Omental fat pad (tissue), 4 donors: Measurements from ENCODE around the gene DHRS1. TPM values are rescaled to one million over a fixed set of nuclear protein-coding genes. Genes with fewer than 3 reads are reported as not detected.
A peak's percentile ranks its signal among the peaks of the same experiment; 100 is the strongest.

Experiments
- ATAC-seq: fragments of 150-250 bp; one replicate; pipeline ENCODE4 v1.9.1; 2016; ENCODE audit warnings: mild to moderate bottlenecking, moderate library complexity; ENCODE audit not compliant: low FRiP score
- DNase-seq: peaks from one replicate; pipeline ENCODE4 v3.0.0-alpha.2; 2019; ENCODE audit warnings: low spot score
- total RNA-seq, 4 donors: library from RNA; depleted of rRNA; stranded (reverse); fragments of >200 nt; gene quantifications; one replicate each; pipeline ENCODE4 v1.1.0, GENCODE V29; 2016
- TF ChIP-seq, protein P1 (sequence below), 3 donors: fragments of 450-650 bp; IDR thresholded peaks; one replicate each; pipeline ENCODE4 v1.5.1; 2016 to 2017; ENCODE audit warnings: antibody characterized with exemption in 3 of 3, mild to moderate bottlenecking in 3 of 3, moderate library complexity in 2 of 3

The DHRS1 gene
- 10 to 100 TPM; 14.3 to 42.5 (median 23.7) TPM for total RNA-seq

DNA sequence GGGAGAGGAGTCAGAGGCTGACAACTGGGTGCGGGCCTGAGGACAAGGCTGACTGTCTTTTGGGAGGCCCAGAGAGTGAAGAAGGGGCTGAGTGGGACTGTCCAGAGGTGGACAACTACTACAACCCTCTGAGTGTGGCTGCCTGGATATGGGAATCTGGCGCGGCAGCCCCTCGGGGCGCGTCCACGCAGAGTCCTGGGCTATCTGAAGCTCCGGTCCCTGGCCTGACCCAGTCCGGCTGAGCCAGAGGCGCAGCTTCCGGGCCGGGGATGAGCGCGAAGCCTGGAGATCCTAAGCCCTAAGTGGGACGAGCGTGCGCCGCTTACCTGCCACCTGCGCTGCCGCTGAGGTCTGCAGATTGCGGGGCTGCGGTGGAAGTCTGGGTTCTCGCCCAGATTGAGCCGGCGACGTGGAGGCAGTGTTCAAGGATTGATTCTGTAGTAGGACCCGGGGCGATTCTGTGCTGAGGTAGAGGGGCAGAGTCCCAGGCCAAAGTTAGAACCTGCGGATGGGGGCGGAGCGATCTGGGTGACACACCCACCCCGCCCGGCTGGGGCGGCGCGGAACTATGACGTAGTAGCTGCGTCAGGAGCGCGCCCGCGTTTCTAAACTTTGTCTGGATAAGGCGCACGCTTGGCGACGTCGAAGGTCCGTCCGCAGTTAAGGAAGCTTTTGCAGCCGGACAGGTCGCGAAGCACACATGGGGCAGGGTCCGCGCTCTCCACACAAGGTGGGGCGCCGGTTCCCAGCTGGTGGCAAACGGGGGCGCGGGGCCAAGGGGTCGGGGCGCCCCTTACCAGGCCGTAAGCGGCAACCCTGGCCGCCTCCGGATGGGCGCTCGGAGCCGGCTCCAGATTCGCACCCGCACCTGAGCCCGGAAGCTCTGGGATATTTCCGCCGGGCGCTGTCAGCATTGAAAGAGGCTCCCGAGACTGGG, at the start of gene DHRS1, which contains the start of gene NOP9:
Gene DHRS1 (minus strand): TSS at position 526 of the 937 bp plus-strand sequence. CDS start 674 bp downstream, outside the sequence.
Gene NOP9 (plus strand): TSS at position 596 of the 937 bp plus-strand sequence. CDS start 105 bp downstream, at position 701.
- peak; percentile 78 for ATAC-seq
- TF ChIP-seq, protein P1, sequence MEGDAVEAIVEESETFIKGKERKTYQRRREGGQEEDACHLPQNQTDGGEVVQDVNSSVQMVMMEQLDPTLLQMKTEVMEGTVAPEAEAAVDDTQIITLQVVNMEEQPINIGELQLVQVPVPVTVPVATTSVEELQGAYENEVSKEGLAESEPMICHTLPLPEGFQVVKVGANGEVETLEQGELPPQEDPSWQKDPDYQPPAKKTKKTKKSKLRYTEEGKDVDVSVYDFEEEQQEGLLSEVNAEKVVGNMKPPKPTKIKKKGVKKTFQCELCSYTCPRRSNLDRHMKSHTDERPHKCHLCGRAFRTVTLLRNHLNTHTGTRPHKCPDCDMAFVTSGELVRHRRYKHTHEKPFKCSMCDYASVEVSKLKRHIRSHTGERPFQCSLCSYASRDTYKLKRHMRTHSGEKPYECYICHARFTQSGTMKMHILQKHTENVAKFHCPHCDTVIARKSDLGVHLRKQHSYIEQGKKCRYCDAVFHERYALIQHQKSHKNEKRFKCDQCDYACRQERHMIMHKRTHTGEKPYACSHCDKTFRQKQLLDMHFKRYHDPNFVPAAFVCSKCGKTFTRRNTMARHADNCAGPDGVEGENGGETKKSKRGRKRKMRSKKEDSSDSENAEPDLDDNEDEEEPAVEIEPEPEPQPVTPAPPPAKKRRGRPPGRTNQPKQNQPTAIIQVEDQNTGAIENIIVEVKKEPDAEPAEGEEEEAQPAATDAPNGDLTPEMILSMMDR (IDR thresholded peaks at IDR 0.05): no peak
- peak; percentile 86 for DNase-seq

GRCh38 chr14:24348186-24348585, 48.6 kb upstream of the DHRS1 start:
- TF ChIP-seq, protein P1 (IDR thresholded peaks at IDR 0.05): no peak
- DNase-seq (no peak), ATAC-seq (no peak)

- no peak for DNase-seq
- TF ChIP-seq, protein P1 (IDR thresholded peaks at IDR 0.05): no peak
- ATAC-seq: no peak
Observed at GRCh38 chr14:24347134-24347533, 47.6 kb upstream of the DHRS1 start.

DNA sequence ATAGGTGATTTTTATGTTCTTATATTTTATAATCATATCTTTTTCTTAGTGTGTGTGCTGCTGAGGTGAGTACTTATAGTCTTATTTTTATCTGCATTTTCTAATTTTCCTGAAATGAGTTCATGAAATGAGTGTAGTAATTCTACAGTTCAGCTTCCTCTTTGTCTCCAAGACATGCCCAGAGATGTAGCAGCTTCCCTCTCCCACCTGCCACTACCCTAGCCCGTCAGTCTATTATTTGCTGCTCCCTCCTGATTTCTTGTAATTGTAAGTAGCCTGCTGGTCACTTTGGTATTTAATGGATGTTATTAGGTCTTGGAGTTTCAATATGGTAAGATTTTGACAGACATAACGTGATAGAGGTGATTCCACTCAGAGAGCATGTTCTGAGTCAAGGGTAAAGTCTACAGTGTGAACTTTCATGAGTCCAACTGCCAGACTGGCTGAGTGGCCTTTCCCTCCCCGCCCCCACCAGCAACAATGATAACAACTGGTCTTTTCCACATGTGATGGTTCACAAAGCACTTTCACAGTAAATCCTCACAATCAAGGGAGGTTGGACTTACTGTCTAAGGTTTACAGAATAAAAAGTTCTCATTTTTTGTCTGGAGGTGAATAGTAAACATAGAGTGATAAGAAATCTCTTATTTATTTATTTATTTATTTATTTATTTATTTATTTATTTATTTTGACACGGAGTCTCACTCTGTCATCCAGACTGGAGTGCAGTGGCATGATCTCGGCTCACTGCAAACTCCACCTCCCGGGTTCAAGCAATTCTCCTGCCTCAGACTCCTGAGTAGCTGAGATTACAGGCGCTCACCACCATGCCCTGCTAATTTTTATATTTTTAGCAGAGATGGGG, 44.4 kb upstream of the DHRS1 start:
- ATAC-seq (no peak), DNase-seq (no peak)
- TF ChIP-seq, protein P1 (IDR thresholded peaks at IDR 0.05): no peak

DNA sequence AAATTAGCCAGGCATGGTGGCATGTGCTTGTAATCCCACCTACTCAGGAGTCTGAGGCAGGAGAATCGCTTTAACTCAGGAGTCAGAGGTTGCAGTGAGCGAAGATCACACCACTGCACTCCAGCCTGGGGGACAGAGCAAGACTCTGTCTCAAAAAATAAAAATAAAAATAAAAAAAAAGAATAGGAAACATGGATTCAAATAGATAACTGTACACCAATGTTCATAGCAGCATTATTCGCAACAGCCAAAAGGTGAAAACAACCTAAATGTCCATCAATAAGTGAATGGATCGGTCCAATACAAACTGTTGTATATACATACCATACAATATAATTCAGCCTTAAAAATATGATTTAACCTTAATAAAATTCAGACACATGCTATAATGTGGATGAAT, 43.3 kb upstream of the DHRS1 start:
- ATAC-seq (no peak), DNase-seq (no peak)
- TF ChIP-seq, protein P1 (IDR thresholded peaks at IDR 0.05): no peak

- ATAC-seq (no peak), DNase-seq (no peak)
- TF ChIP-seq, protein P1 (IDR thresholded peaks at IDR 0.05): no peak
Observed at GRCh38 chr14:24340606-24341005, 41.0 kb upstream of the DHRS1 start.
